ENCODE results near the gene BABAM2.
A peak's percentile ranks its signal among the peaks of the same experiment; 100 is the strongest.
"Not testable (repeated sequence)": the region's sequence is repeated elsewhere in the genome, so short reads cannot be mapped to it uniquely, and the experiment has no call there.

BABAM2 gene

GRCh38 chr2:27890146-27890923, at the start of gene BABAM2, which contains the start of gene RBKS:
Gene BABAM2 (plus strand): TSS chr2:27890729. CDS start chr2:27894557, 3,828 bp downstream.
Gene RBKS (minus strand): TSS chr2:27890387. CDS start chr2:27890345, 42 bp downstream.
- no peak for DNase-seq (ENCODE audit: low read depth)

- DNase-seq (ENCODE audit: low read depth), result no peak
These were observed 47.6 kb upstream of the BABAM2 start for GRCh38 chr2:27842894-27843293.

GRCh38 chr2:27843992-27844391, 46.5 kb upstream of the BABAM2 start:
- no peak for DNase-seq (ENCODE audit: low read depth)

DNA sequence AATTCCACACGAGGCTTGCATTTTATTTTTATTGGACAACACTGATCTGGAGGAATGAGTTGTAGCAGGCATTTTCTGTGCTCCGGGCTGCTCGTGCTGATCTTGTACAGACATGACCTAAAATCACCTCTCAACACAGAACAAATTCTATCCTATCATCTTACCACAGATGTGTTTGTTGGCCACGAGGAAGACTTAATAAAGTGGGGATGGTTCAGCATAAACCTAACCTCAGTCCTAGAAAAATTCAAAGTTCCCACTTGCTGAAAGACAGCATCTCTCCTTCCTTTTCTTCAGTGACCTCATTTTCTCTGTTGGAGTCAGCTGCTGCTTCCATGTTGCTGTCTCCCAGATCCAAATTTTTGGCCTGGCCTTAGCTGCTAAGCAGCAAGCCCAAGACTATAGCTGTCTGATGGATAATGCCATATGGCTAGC, 45.7 kb upstream of the BABAM2 start:
- DNase-seq (ENCODE audit: low read depth), result no peak

DNA sequence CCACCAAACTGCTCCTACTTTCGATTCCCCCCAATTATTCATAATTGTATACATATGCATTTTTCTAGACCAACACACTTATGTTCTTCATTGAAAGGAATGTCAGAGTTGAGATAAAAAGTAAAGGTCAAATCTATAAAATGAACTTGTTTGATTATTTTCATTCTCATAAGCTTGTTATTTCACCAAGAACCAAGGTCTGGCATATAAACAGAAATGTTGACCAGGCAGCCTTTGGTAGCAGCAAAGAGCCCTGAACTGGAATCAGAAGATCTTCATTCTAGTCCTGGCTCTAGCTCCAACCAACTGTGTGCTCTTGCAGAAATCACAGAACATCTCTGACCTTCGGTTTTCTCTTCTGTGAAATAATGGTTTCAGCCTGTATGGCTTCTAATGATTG, 43.2 kb upstream of the BABAM2 start:
- no peak for DNase-seq (ENCODE audit: low read depth)

DNA sequence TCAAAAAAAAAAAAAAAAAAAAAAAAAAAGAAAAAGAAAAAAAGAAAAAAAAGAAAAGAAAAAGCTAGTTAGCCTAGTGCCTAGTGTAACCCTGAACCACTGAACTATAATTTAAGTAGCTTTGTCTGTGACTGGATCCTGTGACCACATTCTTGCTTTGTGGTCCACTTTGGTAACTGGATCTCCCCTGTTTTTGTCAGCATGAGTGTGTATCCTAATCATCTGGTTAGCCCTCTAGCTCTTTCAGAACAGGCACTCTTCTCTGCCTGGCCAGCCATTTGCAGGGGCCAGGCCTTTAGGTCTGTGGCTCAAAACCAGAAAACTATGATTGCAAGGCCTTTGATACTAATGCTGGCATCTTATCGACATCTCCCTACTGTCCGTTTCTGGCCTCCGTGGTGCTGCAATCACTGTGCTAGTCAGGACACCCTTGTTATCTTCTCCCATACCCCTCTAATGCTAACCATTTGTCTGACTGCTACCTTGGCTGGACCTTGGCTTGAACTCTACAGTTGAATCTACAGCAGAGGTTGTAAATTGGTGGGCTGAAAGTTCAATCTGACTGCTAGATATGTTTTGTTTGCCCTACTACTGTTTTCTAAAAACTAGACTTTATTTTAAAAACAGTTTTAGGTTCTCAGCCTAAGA, 40.8 kb upstream of the BABAM2 start:
- DNase-seq (ENCODE audit: low read depth), result no peak

DNA sequence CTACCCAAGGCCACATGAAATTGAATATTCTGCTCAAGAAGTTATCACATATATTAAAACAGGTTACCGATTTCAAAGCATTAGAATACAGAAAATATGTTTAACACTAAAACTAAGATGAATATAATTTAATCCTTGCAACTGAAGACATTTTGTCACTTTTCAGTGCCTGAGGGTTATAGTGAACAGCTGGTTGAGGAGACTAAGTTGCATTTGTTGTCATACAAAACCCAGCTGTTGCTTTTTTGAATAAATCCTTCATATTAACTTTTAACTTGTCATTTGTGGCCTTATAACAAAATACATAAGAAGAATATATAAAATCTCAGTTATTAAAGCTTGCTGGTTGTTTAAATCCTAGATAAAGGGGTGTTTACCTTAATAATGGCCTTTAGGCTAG, 37.8 kb upstream of the BABAM2 start:
- no peak for DNase-seq (ENCODE audit: low read depth)

- DNase-seq (ENCODE audit: low read depth), result no peak
These were observed 36.2 kb upstream of the BABAM2 start for GRCh38 chr2:27854229-27854862.

- DNase-seq (ENCODE audit: low read depth), result peak; percentile 34
These were observed 35.1 kb upstream of the BABAM2 start for GRCh38 chr2:27855476-27855875.

DNA sequence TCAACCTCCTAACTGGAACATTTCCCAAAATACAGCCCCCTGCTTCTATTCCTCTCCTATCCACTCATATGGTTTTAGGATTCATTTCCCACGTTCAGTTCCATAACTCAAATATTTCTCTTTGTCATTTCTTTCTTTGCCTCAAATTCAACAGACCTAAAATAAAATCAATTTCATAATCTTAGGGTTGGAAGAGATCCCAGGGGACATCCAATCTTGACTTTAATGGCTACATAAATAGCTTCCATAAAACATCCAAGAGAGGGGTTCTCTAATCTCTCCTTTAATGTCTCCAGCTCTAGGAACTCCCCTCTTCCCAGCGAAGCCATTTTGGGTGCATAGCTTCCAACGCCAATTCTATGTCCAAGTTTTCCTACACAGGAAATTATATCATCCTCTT, 34.1 kb upstream of the BABAM2 start:
- no peak for DNase-seq (ENCODE audit: low read depth)

- no peak for DNase-seq (ENCODE audit: low read depth)
These were observed 33.6 kb upstream of the BABAM2 start for GRCh38 chr2:27856956-27857355.

- peak; percentile 41 for DNase-seq (ENCODE audit: low read depth)
These were observed 32.9 kb upstream of the BABAM2 start for GRCh38 chr2:27857417-27858172.

- DNase-seq (ENCODE audit: low read depth), result peak; percentile 45
These were observed 30.4 kb upstream of the BABAM2 start for GRCh38 chr2:27860111-27860510.

- no peak for DNase-seq (ENCODE audit: low read depth)
These were observed 27.4 kb upstream of the BABAM2 start for GRCh38 chr2:27863146-27863545.

- DNase-seq (ENCODE audit: low read depth), result not testable (repeated sequence)
These were observed 26.6 kb upstream of the BABAM2 start for GRCh38 chr2:27863955-27864354.

GRCh38 chr2:27866237-27866636, 24.3 kb upstream of the BABAM2 start:
- no peak for DNase-seq (ENCODE audit: low read depth)

GRCh38 chr2:27869763-27870162, 20.8 kb upstream of the BABAM2 start:
- no peak for DNase-seq (ENCODE audit: low read depth)

DNA sequence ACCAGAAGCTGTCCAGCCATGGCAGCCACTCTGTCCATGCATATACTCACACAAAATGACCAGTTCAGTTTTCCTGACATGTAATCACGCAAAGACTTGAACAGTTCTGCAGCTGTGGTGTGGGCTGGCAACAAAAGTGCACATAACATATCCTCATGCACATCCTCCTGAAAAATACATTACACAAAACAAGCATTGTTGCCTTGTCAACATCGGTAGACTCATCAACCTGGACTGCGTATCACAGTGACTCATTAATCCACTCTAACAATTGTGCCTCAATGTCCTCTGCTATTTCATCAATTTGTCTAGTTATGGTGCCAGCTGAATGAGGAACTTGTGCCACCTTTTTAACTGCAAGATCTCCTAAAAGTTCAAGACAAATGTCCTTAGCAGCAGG, 19.8 kb upstream of the BABAM2 start:
- DNase-seq (ENCODE audit: low read depth), result no peak

DNA sequence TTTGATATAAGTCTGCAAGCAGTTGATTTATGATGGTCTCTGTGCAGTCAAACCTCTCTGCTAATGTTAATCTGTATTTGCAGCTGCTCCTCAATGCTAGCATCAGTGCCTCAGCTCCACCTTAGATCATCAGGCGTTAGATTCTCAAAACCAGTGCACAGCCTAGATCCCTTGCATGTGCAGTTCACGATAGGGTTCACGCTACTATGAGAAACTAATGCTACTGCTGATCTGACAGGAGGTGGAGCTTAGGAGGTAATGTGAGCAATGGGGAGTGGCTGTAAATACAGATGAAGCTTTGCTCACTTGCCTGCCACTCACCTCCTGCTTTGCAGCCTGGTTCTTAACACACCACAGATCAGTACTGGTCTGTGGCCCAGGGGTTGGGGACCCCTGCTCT, 18.7 kb upstream of the BABAM2 start:
- DNase-seq (ENCODE audit: low read depth), result no peak

DNA sequence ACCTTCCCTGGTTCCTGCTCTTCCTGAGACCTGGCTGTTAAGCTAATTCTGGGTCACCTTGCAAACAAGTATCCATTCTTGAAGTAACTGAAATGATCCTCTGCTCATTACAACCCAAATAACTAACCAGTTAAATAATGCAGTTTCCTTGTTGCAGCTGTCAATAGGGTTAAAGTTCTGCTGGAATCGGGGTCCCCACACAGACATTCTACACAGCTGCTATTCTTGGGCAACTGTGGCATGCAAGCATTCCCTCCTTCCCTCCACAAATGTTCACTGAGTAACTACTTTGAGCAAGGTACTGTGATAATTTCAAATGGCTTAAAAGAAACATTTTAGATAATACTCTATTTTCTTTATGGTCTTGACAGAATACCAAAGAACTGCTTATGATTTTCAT, 17.4 kb upstream of the BABAM2 start:
- DNase-seq (ENCODE audit: low read depth), result no peak

- no peak for DNase-seq (ENCODE audit: low read depth)
These were observed 15.2 kb upstream of the BABAM2 start for GRCh38 chr2:27875089-27875881.
